Uterus (tissue), 4 donors: Measurements from ENCODE around the gene CASP7. TPM values are rescaled to one million over a fixed set of nuclear protein-coding genes. Genes with fewer than 3 reads are reported as not detected.
"Not testable (repeated sequence)": the region's sequence is repeated elsewhere in the genome, so short reads cannot be mapped to it uniquely, and the experiment has no call there.

Experiments used
- DNase-seq, 2 donors: peaks; one replicate each; pipeline ENCODE4 v3.0.0-alpha.2; 2019 to 2020
- H3K27ac ChIP-seq, 2 donors: fragments of 200-600 bp; sonication (generic); 1 replicate in 1 of 2; 2 replicates in 1 of 2; pipeline ENCODE4 v1.5.1; 2016 to 2018
- H3K27me3 ChIP-seq, 2 donors: fragments of 200-600 bp; sonication (generic); one replicate each; pipeline ENCODE4 v1.5.1; 2018 to 2019; ENCODE audit warnings: control low read depth in 1 of 2
- H3K36me3 ChIP-seq, 2 donors: fragments of 200-600 bp; sonication (generic); one replicate each; pipeline ENCODE4 v1.5.1; 2019; ENCODE audit warnings: control low read depth in 1 of 2
- H3K4me1 ChIP-seq, 2 donors: fragments of 200-600 bp; sonication (generic); one replicate each; pipeline ENCODE4 v1.5.1; 2018 to 2019; ENCODE audit warnings: control low read depth in 1 of 2
- H3K4me3 ChIP-seq, 2 donors: fragments of 200-600 bp; sonication (generic); 1 replicate in 1 of 2; 2 replicates in 1 of 2; pipeline ENCODE4 v1.5.1; 2018 to 2019; ENCODE audit warnings: mild to moderate bottlenecking in 1 of 2
- H3K9me3 ChIP-seq, 2 donors: fragments of 200-600 bp; sonication (generic); one replicate each; pipeline ENCODE4 v1.5.1; 2019; ENCODE audit warnings: control low read depth in 1 of 2
- POLR2A ChIP-seq, 2 donors: fragments of 450-650 bp; IDR thresholded peaks; one replicate each; pipeline ENCODE4 v1.6.1; 2016; ENCODE audit warnings: antibody characterized with exemption in 2 of 2, mild to moderate bottlenecking in 1 of 2, moderate library complexity in 1 of 2
- intact Hi-C: fragments of 100-400 bp; cut with DNase I; formaldehyde crosslinking; loops from one replicate; pipeline ENCODE4 v1.15.1; 2023; ENCODE audit warnings: low total_unique reads
- total RNA-seq, 4 donors: library from RNA; depleted of rRNA in 3 of 4; stranded (reverse); fragments of >200 nt in 3 of 4; gene quantifications; one replicate each; pipeline versions ENCODE4 v1.1.0 to v1.2.4, GENCODE V29; 2014 to 2023
- TF ChIP-seq, protein P1 (sequence below), 4 experiments: fragments of 200-600 bp in 2 of 4; fragments of 450-650 bp in 2 of 4; sonication (generic) in 2 of 4; IDR thresholded peaks; one replicate each; pipeline ENCODE4 v1.5.1; 2016 to 2019; ENCODE audit warnings: antibody characterized with exemption in 4 of 4, mild to moderate bottlenecking in 2 of 4, moderate library complexity in 1 of 4
- donor health status: DM: yes; HTN: yes; CAD: no.

Gene CASP7
- total RNA-seq, 4 donors from 2014 or later = 8.5 to 48.3 (median 20.3) TPM

DNA sequence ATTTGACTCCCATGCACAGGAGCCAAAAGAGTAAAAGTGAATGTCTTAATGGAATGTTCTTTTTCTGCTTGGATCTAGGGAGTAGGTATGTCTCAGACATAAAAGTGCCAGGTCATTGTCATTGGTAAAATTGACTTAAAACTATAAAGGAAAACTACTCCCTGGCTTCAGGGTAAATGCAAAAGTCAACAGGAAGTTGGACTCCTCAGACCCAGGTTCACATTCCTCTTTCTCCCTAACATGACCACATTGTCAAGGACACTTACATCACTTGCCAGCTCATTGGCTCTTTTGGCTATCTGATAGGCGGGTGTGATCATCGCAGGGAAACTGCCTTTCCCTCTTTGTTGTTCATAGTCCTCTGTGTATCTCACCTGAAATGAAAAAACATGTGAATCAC lies 29.5 kb upstream of the CASP7 start:
- no peaks in the 10 kb centered on the region for H3K27me3 ChIP-seq
- H3K4me1 ChIP-seq = no peaks in the 10 kb centered on the region
- H3K36me3 ChIP-seq = no peaks in the 10 kb centered on the region
- H3K27ac ChIP-seq = no peak overlapping the region
- H3K9me3 ChIP-seq = no peaks in the 10 kb centered on the region
- TF ChIP-seq, protein P1, sequence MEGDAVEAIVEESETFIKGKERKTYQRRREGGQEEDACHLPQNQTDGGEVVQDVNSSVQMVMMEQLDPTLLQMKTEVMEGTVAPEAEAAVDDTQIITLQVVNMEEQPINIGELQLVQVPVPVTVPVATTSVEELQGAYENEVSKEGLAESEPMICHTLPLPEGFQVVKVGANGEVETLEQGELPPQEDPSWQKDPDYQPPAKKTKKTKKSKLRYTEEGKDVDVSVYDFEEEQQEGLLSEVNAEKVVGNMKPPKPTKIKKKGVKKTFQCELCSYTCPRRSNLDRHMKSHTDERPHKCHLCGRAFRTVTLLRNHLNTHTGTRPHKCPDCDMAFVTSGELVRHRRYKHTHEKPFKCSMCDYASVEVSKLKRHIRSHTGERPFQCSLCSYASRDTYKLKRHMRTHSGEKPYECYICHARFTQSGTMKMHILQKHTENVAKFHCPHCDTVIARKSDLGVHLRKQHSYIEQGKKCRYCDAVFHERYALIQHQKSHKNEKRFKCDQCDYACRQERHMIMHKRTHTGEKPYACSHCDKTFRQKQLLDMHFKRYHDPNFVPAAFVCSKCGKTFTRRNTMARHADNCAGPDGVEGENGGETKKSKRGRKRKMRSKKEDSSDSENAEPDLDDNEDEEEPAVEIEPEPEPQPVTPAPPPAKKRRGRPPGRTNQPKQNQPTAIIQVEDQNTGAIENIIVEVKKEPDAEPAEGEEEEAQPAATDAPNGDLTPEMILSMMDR (IDR thresholded peaks at IDR 0.05) = no peak
- no peak for TF ChIP-seq POLR2A (IDR thresholded peaks at IDR 0.05)
- intact Hi-C loops = no loop called here
- no peak overlapping the region for H3K4me3 ChIP-seq
- DNase-seq = no peak

DNA sequence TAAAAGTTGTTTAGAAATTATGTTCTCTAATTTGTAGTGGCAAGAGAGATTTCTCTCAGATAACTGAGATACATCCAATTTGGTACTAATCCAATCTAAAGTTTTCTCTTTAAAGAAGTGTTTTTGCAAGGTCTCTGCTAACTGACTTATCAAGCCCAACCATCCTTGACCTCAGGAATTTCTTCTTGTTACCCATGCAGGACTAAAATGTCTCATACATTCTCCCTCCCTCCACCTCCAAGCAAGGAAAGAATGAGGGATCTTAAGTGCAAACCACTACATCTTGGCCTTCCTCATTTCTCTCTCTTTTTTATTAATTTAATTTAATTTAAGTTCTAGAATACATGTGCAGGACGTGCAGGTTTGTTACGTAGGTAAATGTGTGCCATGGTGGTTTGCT lies 28.7 kb upstream of the CASP7 start:
- no peaks in the 10 kb centered on the region for H3K9me3 ChIP-seq
- H3K36me3 ChIP-seq = no peaks in the 10 kb centered on the region
- no peaks in the 10 kb centered on the region for H3K27me3 ChIP-seq
- DNase-seq = no peak
- no peak overlapping the region for H3K27ac ChIP-seq
- H3K4me3 ChIP-seq = no peak overlapping the region
- H3K4me1 ChIP-seq = no peaks in the 10 kb centered on the region
- intact Hi-C loops = no loop called here
- TF ChIP-seq, protein P1 (IDR thresholded peaks at IDR 0.05) = no peak
- no peak for TF ChIP-seq POLR2A (IDR thresholded peaks at IDR 0.05)

DNA sequence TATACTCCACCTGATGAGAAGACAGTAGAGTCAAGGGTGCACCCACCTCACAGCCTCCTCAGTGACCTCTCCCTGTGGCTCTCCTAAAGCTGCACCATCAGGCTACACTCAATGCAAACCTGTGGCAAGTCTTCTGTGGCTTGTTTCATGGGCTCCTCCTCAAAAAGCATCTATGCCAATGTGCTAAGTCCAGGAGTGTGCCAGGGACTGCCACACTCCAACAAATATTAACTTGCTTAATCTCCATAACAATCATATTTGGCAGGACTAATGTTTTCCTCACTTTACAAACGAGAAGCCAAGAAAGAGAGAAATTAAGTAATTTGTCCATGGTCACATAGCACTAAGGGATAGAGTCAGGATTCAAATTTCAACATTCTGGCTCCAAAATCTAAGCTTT lies 27.8 kb upstream of the CASP7 start:
- H3K9me3 ChIP-seq = no peaks in the 10 kb centered on the region
- TF ChIP-seq POLR2A (IDR thresholded peaks at IDR 0.05) = no peak
- TF ChIP-seq, protein P1 (IDR thresholded peaks at IDR 0.05) = no peak
- H3K27ac ChIP-seq = no peak overlapping the region
- H3K36me3 ChIP-seq = no peaks in the 10 kb centered on the region
- H3K4me1 ChIP-seq = no peaks in the 10 kb centered on the region
- intact Hi-C loops = no loop called here
- no peaks in the 10 kb centered on the region for H3K27me3 ChIP-seq
- H3K4me3 ChIP-seq = no peak overlapping the region
- DNase-seq = no peak

DNA sequence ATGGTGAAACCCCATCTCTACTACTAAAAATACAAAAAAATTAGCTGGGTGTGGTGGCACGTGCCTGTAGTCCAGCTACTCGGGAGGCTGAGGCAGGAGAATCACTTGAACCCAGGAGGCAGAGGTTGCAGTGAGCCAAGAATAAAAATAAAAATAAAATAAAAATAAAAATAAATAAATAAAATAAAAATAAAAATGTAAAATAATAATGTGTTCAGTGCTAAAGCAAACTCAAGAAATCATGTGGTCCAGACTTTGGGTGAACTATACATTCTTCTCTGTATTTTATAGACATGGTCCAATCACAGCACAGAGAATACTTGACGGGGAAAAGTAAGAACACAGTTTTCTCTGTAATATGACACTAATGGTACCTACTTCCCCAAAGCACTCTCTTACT lies 27.3 kb upstream of the CASP7 start:
- DNase-seq, H3K4me3 ChIP-seq, H3K9me3 ChIP-seq, H3K36me3 ChIP-seq, H3K27ac ChIP-seq, intact Hi-C loops, H3K27me3 ChIP-seq, H3K4me1 ChIP-seq: not testable (repeated sequence)

DNA sequence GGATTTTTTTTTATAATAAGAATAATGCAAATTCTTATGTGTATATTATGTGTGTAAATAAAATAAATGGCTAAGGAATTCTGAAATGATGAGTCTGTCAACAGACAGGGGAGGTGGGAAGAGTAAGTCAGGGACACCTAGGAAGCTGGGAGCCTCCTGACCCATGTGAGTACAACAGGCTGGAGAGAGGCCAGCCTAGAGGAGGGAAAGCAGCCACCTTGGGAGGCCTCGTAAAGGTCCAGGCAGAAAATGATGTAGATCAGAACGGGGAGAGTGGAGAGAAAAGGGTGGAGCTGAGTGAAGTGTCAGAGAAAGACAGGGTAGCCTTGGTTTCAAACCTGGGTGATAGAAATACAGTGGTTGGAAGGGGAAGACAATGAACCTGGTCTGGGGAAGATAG lies 22.8 kb upstream of the CASP7 start:
- no peak for DNase-seq
- H3K9me3 ChIP-seq = no peaks in the 10 kb centered on the region
- no peaks in the 10 kb centered on the region for H3K36me3 ChIP-seq
- H3K4me3 ChIP-seq = no peak overlapping the region
- TF ChIP-seq POLR2A (IDR thresholded peaks at IDR 0.05) = no peak
- TF ChIP-seq, protein P1 (IDR thresholded peaks at IDR 0.05) = no peak
- no peaks in the 10 kb centered on the region for H3K4me1 ChIP-seq
- H3K27me3 ChIP-seq = no peaks in the 10 kb centered on the region
- H3K27ac ChIP-seq = no peak overlapping the region
- intact Hi-C loops = no loop called here

DNA sequence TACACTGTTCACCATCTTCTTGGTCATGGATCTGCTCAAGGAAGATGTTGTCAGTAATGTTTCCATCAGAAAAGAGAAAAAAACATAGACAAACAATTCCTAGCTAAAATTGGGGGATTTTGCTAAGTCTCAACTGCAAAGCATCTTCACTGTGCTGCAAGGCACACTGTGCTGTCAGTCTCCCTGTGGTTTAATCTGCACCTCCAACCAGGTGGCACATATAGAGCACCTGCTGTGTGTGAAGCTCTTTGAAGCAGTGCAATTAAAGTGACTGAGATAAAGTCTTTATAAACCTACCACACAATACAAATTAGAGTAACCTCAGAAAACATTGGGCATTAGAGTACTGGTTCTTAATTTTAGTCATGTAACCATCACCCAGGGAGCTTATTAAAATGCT lies 22.2 kb upstream of the CASP7 start:
- intact Hi-C loops = no loop called here
- DNase-seq = no peak
- no peaks in the 10 kb centered on the region for H3K9me3 ChIP-seq
- no peaks in the 10 kb centered on the region for H3K4me1 ChIP-seq
- no peak for TF ChIP-seq POLR2A (IDR thresholded peaks at IDR 0.05)
- TF ChIP-seq, protein P1 (IDR thresholded peaks at IDR 0.05) = no peak
- no peak overlapping the region for H3K4me3 ChIP-seq
- H3K27me3 ChIP-seq = no peaks in the 10 kb centered on the region
- no peak overlapping the region for H3K27ac ChIP-seq
- H3K36me3 ChIP-seq = no peaks in the 10 kb centered on the region
